IPS DF 19.7 (cell line): ENCODE measurements around the gene ABCC9.
A peak's percentile ranks its signal among the peaks of the same experiment; 100 is the strongest.
"Not testable (repeated sequence)": the region's sequence is repeated elsewhere in the genome, so short reads cannot be mapped to it uniquely, and the experiment has no call there.

Source experiments
- DNase-seq: peaks from one replicate; pipeline ENCODE4 v3.0.0-alpha.2; 2013; ENCODE audit warnings: low read depth, low spot score

ABCC9 gene

DNA sequence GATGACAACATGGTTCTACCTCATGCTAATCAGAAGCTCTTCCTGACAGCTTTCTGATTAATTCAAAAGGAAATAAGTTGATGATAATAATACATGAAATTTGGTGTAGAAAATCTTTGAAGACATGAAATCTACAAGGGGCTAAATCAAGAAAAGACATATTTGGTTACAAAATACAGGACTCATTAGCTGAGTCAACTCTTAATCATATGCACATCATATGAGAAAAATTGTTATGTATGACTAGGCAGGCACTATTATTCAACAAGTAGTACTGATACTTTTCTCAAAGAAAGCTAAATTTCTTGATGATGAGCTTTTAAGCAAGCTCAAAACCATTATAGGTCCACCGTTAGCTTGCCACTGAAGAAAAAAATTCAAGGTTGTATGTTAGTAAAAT, 7.1 kb downstream of the ABCC9 start:
- no peak for DNase-seq

- no peak for DNase-seq
These were observed 7.6 kb downstream of the ABCC9 start for GRCh38 chr12:21933656-21934055.

GRCh38 chr12:21929972-21930371, 11.3 kb downstream of the ABCC9 start:
- DNase-seq: not testable (repeated sequence)

- DNase-seq: no peak
These were observed 15.8 kb downstream of the ABCC9 start for GRCh38 chr12:21925296-21925913.

DNA sequence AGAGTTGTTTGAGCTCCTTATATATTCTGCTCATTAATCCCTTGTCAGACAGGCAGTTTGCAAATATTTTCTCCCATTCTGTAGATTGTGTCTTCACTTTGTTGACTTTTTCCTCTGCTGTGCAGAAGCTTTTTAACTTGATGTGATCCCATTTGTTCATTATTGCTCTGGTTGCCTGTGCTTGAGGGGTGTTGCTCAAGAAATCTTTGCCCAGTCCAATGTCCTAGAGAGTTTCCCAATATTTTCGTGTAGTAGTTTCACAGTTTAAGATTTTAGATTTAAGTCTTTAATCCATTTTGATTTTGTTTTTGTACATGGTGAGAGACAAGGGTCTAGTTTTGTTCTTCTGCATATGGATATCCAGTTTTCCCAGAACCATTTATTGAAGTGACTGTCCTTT, 19.8 kb downstream of the ABCC9 start:
- no peak for DNase-seq

- no peak for DNase-seq
These were observed 22.8 kb downstream of the ABCC9 start for GRCh38 chr12:21918456-21918855.

- DNase-seq: no peak
These were observed 27.4 kb downstream of the ABCC9 start for GRCh38 chr12:21913823-21914222.

GRCh38 chr12:21912318-21912717, 28.9 kb downstream of the ABCC9 start:
- DNase-seq: no peak

DNA sequence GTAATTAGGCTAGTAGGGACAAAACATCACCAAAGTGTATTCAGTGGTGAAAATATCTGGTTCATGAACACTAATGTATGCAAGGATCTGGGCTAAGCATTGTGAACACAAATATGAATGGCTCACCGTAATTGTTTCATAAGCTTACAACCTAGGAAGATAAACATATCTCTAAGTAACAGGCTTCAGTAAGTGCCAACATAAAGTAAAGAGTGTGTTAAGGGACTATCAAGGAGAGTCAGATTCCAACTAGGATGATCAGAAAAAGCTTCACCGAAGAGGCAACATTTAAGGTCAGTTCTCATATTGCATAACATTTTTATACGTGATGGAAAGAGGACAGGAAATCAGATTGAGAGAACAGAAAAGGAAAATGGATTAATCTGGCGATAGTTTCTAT, 29.4 kb downstream of the ABCC9 start:
- no peak for DNase-seq

DNA sequence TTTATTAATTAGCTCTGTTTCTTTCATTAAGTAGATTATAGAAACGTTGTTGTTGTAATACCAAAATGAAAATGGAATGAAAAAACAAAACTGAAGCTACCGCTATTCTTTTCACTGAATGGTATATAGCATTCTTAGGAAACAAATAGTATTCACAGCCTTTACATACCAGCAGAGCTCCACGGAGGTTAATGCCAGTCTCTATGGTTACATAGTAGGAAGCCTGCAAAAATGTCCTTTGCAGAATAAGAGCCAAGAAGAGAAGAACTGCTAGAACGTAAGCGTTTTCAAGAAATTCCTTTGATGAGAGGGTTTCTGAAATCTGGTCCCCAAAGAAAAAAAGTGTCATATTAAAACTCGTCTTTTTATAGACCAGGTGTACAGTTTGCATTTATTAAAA, 30.6 kb downstream of the ABCC9 start:
- DNase-seq: peak; percentile 15

GRCh38 chr12:21907948-21908837, 33.0 kb downstream of the ABCC9 start:
- DNase-seq: no peak

- no peak for DNase-seq
These were observed 34.2 kb downstream of the ABCC9 start for GRCh38 chr12:21906919-21907493.

GRCh38 chr12:21899532-21899931, 41.7 kb downstream of the ABCC9 start:
- DNase-seq: not testable (repeated sequence)

- no peak for DNase-seq
These were observed 45.6 kb downstream of the ABCC9 start for GRCh38 chr12:21895651-21896050.

GRCh38 chr12:21894792-21895595, 46.2 kb downstream of the ABCC9 start:
- DNase-seq: no peak

DNA sequence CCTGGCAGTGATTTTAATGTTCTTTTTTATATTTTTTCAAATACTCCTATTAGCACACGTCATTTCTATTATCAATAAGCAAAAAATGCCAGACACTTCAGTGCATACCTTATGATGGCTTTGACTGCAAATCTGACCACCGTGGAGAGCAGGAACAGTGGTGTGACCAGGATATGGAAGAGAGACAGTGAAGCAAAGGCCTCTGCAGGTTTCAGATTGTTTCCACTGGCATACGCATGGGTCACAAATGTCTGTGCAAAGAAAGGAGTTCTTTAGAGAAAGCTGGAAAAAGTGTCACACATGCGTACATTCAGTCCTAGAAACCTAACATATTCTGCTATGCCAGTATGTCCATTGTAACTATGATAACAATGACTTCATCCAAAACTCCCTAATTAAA, 47.3 kb downstream of the ABCC9 start:
- DNase-seq: no peak

- DNase-seq: no peak
These were observed 48.9 kb downstream of the ABCC9 start for GRCh38 chr12:21892341-21892740.

DNA sequence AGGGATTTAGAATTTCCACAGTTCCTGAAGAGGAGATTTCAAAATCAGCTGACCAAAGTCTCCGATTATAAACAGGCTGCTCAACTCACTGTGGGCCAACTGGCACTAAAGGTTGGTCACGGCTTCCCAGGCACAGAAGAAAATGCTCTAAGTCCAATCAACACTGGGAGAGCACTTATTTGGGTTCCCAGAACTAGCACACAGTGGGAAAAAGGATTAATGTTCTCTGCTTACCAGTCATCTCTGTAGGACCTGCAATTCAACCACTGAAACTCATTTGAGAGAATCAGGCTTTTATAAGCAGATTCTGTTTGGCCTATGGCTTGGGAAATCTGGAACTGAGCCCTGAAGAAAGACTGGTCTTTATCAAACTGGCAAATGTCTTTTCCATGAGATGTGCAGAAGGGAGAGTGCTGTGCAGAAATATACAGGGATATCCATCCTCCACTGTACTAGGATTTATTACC, 49.4 kb downstream of the ABCC9 start:
- DNase-seq: no peak

GRCh38 chr12:21888276-21888863, 52.9 kb downstream of the ABCC9 start:
- no peak for DNase-seq

DNA sequence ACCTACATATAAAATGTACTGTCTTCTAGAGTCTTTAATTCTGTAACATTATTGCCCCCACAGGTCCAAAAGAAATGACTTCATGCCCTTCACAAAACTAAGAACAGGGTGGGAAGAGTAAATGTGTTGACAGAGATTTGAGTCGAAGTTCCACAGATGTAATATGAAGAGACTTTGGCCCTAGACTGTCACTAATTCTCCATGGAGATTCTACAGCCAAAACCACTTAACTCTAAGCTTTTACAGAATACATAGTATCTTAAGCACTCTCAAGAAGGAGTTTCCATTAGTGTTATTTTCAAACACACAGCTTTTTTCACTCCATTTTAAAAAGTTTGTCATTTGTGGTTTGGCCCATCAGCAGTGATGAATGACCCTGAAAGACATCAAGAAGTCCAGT, 56.3 kb downstream of the ABCC9 start:
- DNase-seq: no peak

- DNase-seq: no peak
These were observed 58.6 kb downstream of the ABCC9 start for GRCh38 chr12:21882635-21883034.
